K562 (cell line): ENCODE measurements around the gene CST4. TPM values are rescaled to one million over a fixed set of nuclear protein-coding genes. Genes with fewer than 3 reads are reported as not detected.

Experiments
- AFF4 ChIP-seq: sonication (generic); formaldehyde crosslinking; IDR thresholded peaks from 2 replicates; pipeline ENCODE4 v1.8.0; 2023; ENCODE audit warnings: mild to moderate bottlenecking, missing genetic modification reagents
- ARID2 ChIP-seq: fragments of 450-650 bp; IDR thresholded peaks from 2 replicates; pipeline ENCODE4 v1.6.1; 2017; ENCODE audit warnings: antibody characterized with exemption, mild to moderate bottlenecking
- CREB1 ChIP-seq, 2 experiments: sonication (generic) in 1 of 2; formaldehyde crosslinking in 1 of 2; IDR thresholded peaks; 2 replicates each; pipeline versions ENCODE4 v1.6.1 to v1.8.0; 2012 to 2022; ENCODE audit warnings: inconsistent platforms in 1 of 2, mild to moderate bottlenecking in 1 of 2, missing genetic modification reagents in 1 of 2, moderate library complexity in 1 of 2
- CREM ChIP-seq: IDR thresholded peaks from 2 replicates; pipeline ENCODE4 v1.6.1; 2014; ENCODE audit warnings: antibody characterized with exemption, low read depth
- EGR1 ChIP-seq: fragments of 450-650 bp; conservative IDR thresholded peaks from 2 replicates; pipeline ENCODE4 v1.6.1; 2017; ENCODE audit warnings: mild to moderate bottlenecking
- ELF1 ChIP-seq: fragments of 200-800 bp; sonication (Bioruptor generic); IDR thresholded peaks from 2 replicates; pipeline ENCODE4 v1.6.1; 2016; ENCODE audit warnings: missing genetic modification characterization, missing compliant biosample characterization
- ESRRA ChIP-seq: fragments of 450-650 bp; IDR thresholded peaks from 2 replicates; pipeline ENCODE4 v1.6.1; 2014; ENCODE audit warnings: low read depth, mild to moderate bottlenecking, moderate library complexity, borderline replicate concordance
- FOXK2 ChIP-seq, 2 experiments: fragments of 450-650 bp; IDR thresholded peaks in 1 of 2; conservative IDR thresholded peaks in 1 of 2; 2 replicates each; pipeline ENCODE4 v1.6.1; 2016; ENCODE audit warnings: low read depth in 2 of 2, mild to moderate bottlenecking in 1 of 2
- LARP7 ChIP-seq: fragments of 450-650 bp; IDR thresholded peaks from 2 replicates; pipeline ENCODE4 v1.6.1; 2016
- MEIS2 ChIP-seq: fragments of 450-650 bp; IDR thresholded peaks from 2 replicates; pipeline ENCODE4 v1.6.1; 2014; ENCODE audit warnings: mild to moderate bottlenecking; ENCODE audit not compliant: partially characterized antibody
- PCBP1 ChIP-seq: fragments of 200-400 bp; formaldehyde crosslinking; IDR thresholded peaks from 2 replicates; pipeline ENCODE4 v1.6.1; 2018; ENCODE audit warnings: mild to moderate bottlenecking, low read depth, low read length; ENCODE audit not compliant: poor library complexity, severe bottlenecking
- PML ChIP-seq: IDR thresholded peaks from 2 replicates; pipeline ENCODE4 v1.6.1; 2012; ENCODE audit warnings: low read length, inconsistent platforms
- RB1 ChIP-seq: fragments of 450-650 bp; IDR thresholded peaks from 2 replicates; pipeline ENCODE4 v1.6.1; 2017; ENCODE audit warnings: low read depth, mild to moderate bottlenecking
- SIN3B ChIP-seq: fragments of 450-650 bp; IDR thresholded peaks from 2 replicates; pipeline ENCODE4 v1.6.1; 2017; ENCODE audit warnings: low read depth, mild to moderate bottlenecking, moderate library complexity
- TFAM ChIP-seq: fragments of 250-450 bp; sonication (Bioruptor Pico); conservative IDR thresholded peaks from 2 replicates; pipeline ENCODE4 v1.5.0; 2021; ENCODE audit warnings: mild to moderate bottlenecking, moderate library complexity
- ZBTB7A ChIP-seq: IDR thresholded peaks from 2 replicates; pipeline ENCODE4 v1.6.1; 2011; ENCODE audit warnings: low read depth, mild to moderate bottlenecking, low read length, moderate library complexity, borderline replicate concordance; ENCODE audit not compliant: control insufficient read depth
- polyA plus RNA-seq, 8 experiments: library from polyadenylated mRNA; depleted of rRNA in 4 of 8; stranded (reverse) in 5 of 8; unstranded in 3 of 8; fragments of >200 nt; fragmentation: Nextera tagmentation in 2 of 8; fragmentation: Illumina TruSeq in 1 of 8; extraction: Ambion mirVana in 2 of 8; extraction: Trizol in 1 of 8; gene quantifications; 2 replicates each; pipeline versions ENCODE4 v1.2.1 to v1.2.3, GENCODE V29; 2011 to 2014; ENCODE audit warnings: inconsistent platforms in 1 of 8, missing spikeins in 1 of 8
- total RNA-seq, 7 experiments: library from RNA; depleted of rRNA in 6 of 7; stranded (reverse); fragments of >200 nt in 6 of 7; fragmentation: Illumina TruSeq in 2 of 7; extraction: Trizol in 2 of 7; gene quantifications; 2 replicates each; pipeline versions ENCODE4 v1.2.1 to v1.2.3, GENCODE V29; 2011 to 2021; ENCODE audit warnings: low replicate concordance in 1 of 7
- TF ChIP-seq, protein P1 (sequence below), 2 experiments: fragments of 250-450 bp in 1 of 2; fragments of 450-650 bp in 1 of 2; sonication (Bioruptor Pico) in 1 of 2; IDR thresholded peaks; 2 replicates each; pipeline versions ENCODE4 v1.6.1 to v1.8.0; 2016 to 2021; ENCODE audit warnings: mild to moderate bottlenecking in 2 of 2, moderate library complexity in 2 of 2, missing compliant biosample characterization in 1 of 2, missing genetic modification characterization in 1 of 2
- TF ChIP-seq, protein P2 (sequence below): fragments of 450-650 bp; formaldehyde crosslinking; IDR thresholded peaks from 2 replicates; pipeline ENCODE4 v1.4.0; 2020; ENCODE audit warnings: mild to moderate bottlenecking, moderate library complexity

Gene CST4
- total and polyA plus RNA-seq, 9 of the 15 experiments (the other 6 are each of a cell fraction or from before 2014, with no cell fraction given): not detected

- TF ChIP-seq, protein P1, sequence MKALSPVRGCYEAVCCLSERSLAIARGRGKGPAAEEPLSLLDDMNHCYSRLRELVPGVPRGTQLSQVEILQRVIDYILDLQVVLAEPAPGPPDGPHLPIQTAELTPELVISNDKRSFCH (CRISPR knock-in tag; IDR thresholded peaks at IDR 0.05): no peak
- TF ChIP-seq, protein P1 (tag; IDR thresholded peaks at IDR 0.05): 0 out of 2 replicates have a peak, but pooled peaks have one; percentile 22
- peak; percentile 75 for TF ChIP-seq PCBP1
- peak; percentile 56; the same call in 1 of the 2 replicates for TF ChIP-seq ESRRA
- no peak for TF ChIP-seq TFAM (CRISPR knock-in tag)
- peak; percentile 64; the same call in 1 of the 2 replicates for TF ChIP-seq CREB1 (IDR thresholded peaks at IDR 0.05)
- peak; percentile 63; the same call in 1 of the 2 replicates for TF ChIP-seq CREB1 (CRISPR knock-in tag; IDR thresholded peaks at IDR 0.05)
- TF ChIP-seq ARID2: no peak
- TF ChIP-seq RB1: peak; percentile 30
- TF ChIP-seq AFF4: 0 out of 2 replicates have a peak, but pooled peaks have one; percentile 28
- no peak for TF ChIP-seq LARP7
- TF ChIP-seq PML: peak; percentile 29; the same call in 1 of the 2 replicates
- TF ChIP-seq CREM: peak; percentile 88
- peak; percentile 62; the same call in 1 of the 2 replicates for TF ChIP-seq ELF1 (tag)
- no peak for TF ChIP-seq MEIS2
- peak; percentile 52 for TF ChIP-seq EGR1
- no peak for TF ChIP-seq FOXK2 (conservative IDR thresholded peaks at IDR 0.05 in 1 of 2, IDR thresholded peaks at IDR 0.05 in 1 of 2; ENCODE audit: low read depth in 2 of 2)
- TF ChIP-seq SIN3B: peak; percentile 31; the same call in 1 of the 2 replicates
- TF ChIP-seq, protein P2, sequence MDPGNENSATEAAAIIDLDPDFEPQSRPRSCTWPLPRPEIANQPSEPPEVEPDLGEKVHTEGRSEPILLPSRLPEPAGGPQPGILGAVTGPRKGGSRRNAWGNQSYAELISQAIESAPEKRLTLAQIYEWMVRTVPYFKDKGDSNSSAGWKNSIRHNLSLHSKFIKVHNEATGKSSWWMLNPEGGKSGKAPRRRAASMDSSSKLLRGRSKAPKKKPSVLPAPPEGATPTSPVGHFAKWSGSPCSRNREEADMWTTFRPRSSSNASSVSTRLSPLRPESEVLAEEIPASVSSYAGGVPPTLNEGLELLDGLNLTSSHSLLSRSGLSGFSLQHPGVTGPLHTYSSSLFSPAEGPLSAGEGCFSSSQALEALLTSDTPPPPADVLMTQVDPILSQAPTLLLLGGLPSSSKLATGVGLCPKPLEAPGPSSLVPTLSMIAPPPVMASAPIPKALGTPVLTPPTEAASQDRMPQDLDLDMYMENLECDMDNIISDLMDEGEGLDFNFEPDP (CRISPR knock-in tag): no peak
- peak; percentile 51; the same call in 1 of the 2 replicates for TF ChIP-seq ZBTB7A
Measured at GRCh38 chr20:23637282-23638221, 51.3 kb downstream of the CST4 start, which contains the start of gene CST3 (continued).
